T-cell (primary cell): ENCODE results near the gene NAB1. TPM values are rescaled to one million over a fixed set of nuclear protein-coding genes. Genes with fewer than 3 reads are reported as not detected.

Source experiments
- ATAC-seq, 4 experiments: fragments of 200-7000 bp in 3 of 4; fragments of 150-1000 bp in 1 of 4; cut with Tn5 transposase; replicated peaks in 1 of 4; 1 replicate in 3 of 4; 2 replicates in 1 of 4; pipeline ENCODE4 v1.10.0; 2021; ENCODE audit warnings: moderate library complexity in 3 of 4, mild to moderate bottlenecking in 2 of 4, moderate number of reproducible peaks in 1 of 4
- CTCF ChIA-PET, 2 donors: fragments of 300-600 bp; sonication (Branson Sonifier 250); formaldehyde crosslinking; loops; one replicate each; lab custom pipeline; 2022; ENCODE audit warnings: antibody characterized with exemption in 2 of 2; lab: Charles Lee
- POLR2A ChIA-PET, 2 donors: fragments of 300-600 bp; sonication (Branson Sonifier 250); formaldehyde crosslinking; loops; one replicate each; lab custom pipeline; 2022; ENCODE audit warnings: antibody characterized with exemption in 2 of 2; lab: Charles Lee
- DNase-seq, 35 experiments: peaks; one replicate each; pipeline versions ENCODE4 v3.0.0 to v3.0.0-alpha.2; 2013 to 2023
- H3K27ac ChIP-seq: one replicate; pipeline ENCODE4 v1.5.1; 2013; ENCODE audit warnings: low read length
- H3K27me3 ChIP-seq, 2 experiments: replicated peaks in 1 of 2; 1 replicate in 1 of 2; 2 replicates in 1 of 2; pipeline versions ENCODE4 v1.6.1 to v1.7.0; 2013; ENCODE audit warnings: low read length in 1 of 2, mixed read lengths in 1 of 2; ENCODE audit not compliant: control insufficient read depth in 2 of 2, insufficient read depth in 2 of 2; ENCODE audit errors: extremely low read depth in 1 of 2
- H3K36me3 ChIP-seq, 2 donors: 1 replicate in 1 of 2; 2 replicates in 1 of 2; pipeline versions ENCODE4 v1.6.1 to v1.7.0; 2013; ENCODE audit warnings: low read length in 1 of 2; ENCODE audit not compliant: control insufficient read depth in 2 of 2, insufficient read depth in 1 of 2; ENCODE audit errors: extremely low read depth in 1 of 2
- H3K4me1 ChIP-seq, 2 experiments: 1 replicate in 1 of 2; 2 replicates in 1 of 2; pipeline versions ENCODE4 v1.6.1 to v1.7.0; 2013; ENCODE audit warnings: low read length in 2 of 2, mixed read lengths in 1 of 2; ENCODE audit not compliant: insufficient read depth in 2 of 2, control insufficient read depth in 1 of 2; ENCODE audit errors: extremely low read depth in 1 of 2
- H3K4me3 ChIP-seq, 2 donors: 1 replicate in 1 of 2; 2 replicates in 1 of 2; pipeline versions ENCODE4 v1.5.1 to v1.7.0; 2013; ENCODE audit warnings: mild to moderate bottlenecking in 2 of 2, low read length in 1 of 2, moderate library complexity in 1 of 2; ENCODE audit not compliant: control insufficient read depth in 1 of 2; ENCODE audit errors: extremely low read depth in 1 of 2
- H3K9me3 ChIP-seq: 2 replicates; pipeline ENCODE4 v1.7.0; 2013
- H3K27ac Mint-ChIP-seq, 2 donors: one replicate each; pipeline ENCODE4 v1.8.0; 2020 to 2021; ENCODE audit warnings: mild to moderate bottlenecking in 2 of 2, mixed read lengths in 2 of 2
- H3K27me3 Mint-ChIP-seq, 2 donors: one replicate each; pipeline ENCODE4 v1.8.0; 2021 to 2022; ENCODE audit warnings: mixed read lengths in 2 of 2
- H3K36me3 Mint-ChIP-seq: one replicate; pipeline ENCODE4 v1.8.0; 2021; ENCODE audit warnings: mixed read lengths
- H3K4me1 Mint-ChIP-seq, 3 donors: one replicate each; pipeline ENCODE4 v1.8.0; 2020 to 2022; ENCODE audit warnings: mixed read lengths in 3 of 3, mild to moderate bottlenecking in 1 of 3
- H3K4me3 Mint-ChIP-seq, 3 donors: one replicate each; pipeline ENCODE4 v1.8.0; 2020 to 2022; ENCODE audit warnings: mild to moderate bottlenecking in 3 of 3, mixed read lengths in 3 of 3, moderate library complexity in 3 of 3
- H3K9me3 Mint-ChIP-seq, 3 donors: one replicate each; pipeline ENCODE4 v1.8.0; 2020 to 2022; ENCODE audit warnings: mixed read lengths in 3 of 3
- WGBS: methylation state at CpG from one replicate; pipeline ENCODE4 v1.1.5; 2013; ENCODE audit warnings: missing lambda C conversion rate; ENCODE audit not compliant: insufficient coverage; 5-methylcytosine and 5-hydroxymethylcytosine counted together
- total RNA-seq, 35 experiments: library from RNA in 6 of 35; stranded (reverse) in 6 of 35; fragments of 120-200 nt in 1 of 35; gene quantifications; one replicate each; pipeline versions ENCODE4 v1.2.1 to v1.2.4 and lab custom pipeline; 2013 to 2026

NAB1 gene
- total RNA-seq, 5 donors from 2014 or later (not counting 1 experiment from before 2014, with no cell fraction given), result 17.7 to 22.1 (median 19.2) TPM

DNA sequence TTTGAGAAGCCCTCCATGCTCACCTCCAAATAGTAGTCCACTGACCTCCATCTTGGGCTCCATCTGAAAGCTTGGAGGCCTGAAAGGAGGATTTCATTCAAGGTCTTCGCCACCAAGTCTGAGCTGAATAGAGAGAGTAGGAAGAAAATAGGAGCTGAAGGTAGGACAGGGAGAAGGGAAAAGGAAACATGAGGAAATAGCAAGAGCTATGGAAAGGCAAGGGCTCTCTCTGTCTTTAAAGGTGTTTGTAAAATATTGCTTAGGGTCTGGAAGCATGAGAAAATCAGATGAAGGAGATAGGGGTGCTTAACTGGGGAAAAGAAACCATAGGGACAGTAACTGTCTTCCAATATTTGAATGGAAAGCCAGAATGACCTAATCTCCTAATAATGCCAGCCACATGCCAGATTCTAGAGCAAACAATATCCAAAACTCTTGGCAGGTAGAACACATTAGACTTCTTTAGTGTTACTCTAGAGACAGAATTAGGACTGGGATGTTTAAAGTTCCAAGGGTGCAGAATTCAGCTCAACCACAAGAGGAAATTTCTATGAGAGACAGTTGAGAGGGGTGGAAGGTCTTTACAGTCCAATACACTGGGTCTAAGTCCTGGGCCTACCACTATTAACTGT lies 67.4 kb downstream of the NAB1 start:
- Mint-ChIP-seq H3K4me1 (peaks cover 5 to 13% (median 7%) of the 10 kb centered on the region in 3 donors), H3K27ac (no peak overlapping the region), H3K4me3 (no peak overlapping the region), H3K9me3 (no peaks in the 10 kb centered on the region), H3K36me3 (no peaks in the 10 kb centered on the region), H3K27me3 (no peaks in the 10 kb centered on the region)
- ChIA-PET POLR2A (no interaction called here), CTCF (no interaction called here)
- Histone ChIP-seq H3K4me3 (no peak overlapping the region), H3K27ac (no peak overlapping the region), H3K36me3 (no peaks in the 10 kb centered on the region), H3K27me3 (peaks cover 0 to 8% of the 10 kb centered on the region in 2 experiments), H3K4me1 (peaks cover 0 to 3% of the 10 kb centered on the region in 2 experiments), H3K9me3 (no peaks in the 10 kb centered on the region)
- 91% methylated on average over 1 of the region's 1 CpG for WGBS
- no peak for DNase-seq
- ATAC-seq, result no peak

DNA sequence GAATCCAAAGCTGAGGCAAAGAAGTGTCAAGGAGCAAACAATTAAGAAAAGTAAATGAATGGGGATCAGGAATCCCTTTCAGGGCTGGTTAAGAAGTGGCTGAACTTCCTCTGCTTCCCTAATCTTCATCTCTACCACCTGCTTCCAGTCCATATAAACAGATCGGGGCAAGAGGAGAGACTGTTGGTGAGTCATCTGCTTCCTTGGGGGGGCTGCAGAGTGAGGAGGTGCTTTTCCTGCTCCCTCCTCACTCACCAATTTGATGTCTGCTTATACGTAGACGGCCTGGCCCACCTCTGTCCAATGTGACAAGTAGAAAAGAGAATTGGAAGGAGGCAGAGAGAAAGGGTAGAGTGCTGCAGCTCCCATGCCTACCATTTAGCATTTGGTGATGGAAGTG lies 68.4 kb downstream of the NAB1 start:
- Histone ChIP-seq H3K27ac (no peak overlapping the region), H3K27me3 (peaks cover 0 to 8% of the 10 kb centered on the region in 2 experiments), H3K4me3 (no peak overlapping the region), H3K36me3 (no peaks in the 10 kb centered on the region), H3K9me3 (no peaks in the 10 kb centered on the region), H3K4me1 (peaks cover 0 to 3% of the 10 kb centered on the region in 2 experiments)
- Mint-ChIP-seq H3K36me3 (no peaks in the 10 kb centered on the region), H3K4me1 (peaks cover 14 to 18% (median 16%) of the 10 kb centered on the region in 3 donors), H3K9me3 (no peaks in the 10 kb centered on the region), H3K4me3 (no peak overlapping the region), H3K27ac (no peak overlapping the region), H3K27me3 (no peaks in the 10 kb centered on the region)
- WGBS, result no CpG with 5 or more reads among the region's 3 CpGs
- DNase-seq, result no peak
- POLR2A ChIA-PET, result no interaction called here
- ATAC-seq, result no peak
- CTCF ChIA-PET, result no interaction called here

DNA sequence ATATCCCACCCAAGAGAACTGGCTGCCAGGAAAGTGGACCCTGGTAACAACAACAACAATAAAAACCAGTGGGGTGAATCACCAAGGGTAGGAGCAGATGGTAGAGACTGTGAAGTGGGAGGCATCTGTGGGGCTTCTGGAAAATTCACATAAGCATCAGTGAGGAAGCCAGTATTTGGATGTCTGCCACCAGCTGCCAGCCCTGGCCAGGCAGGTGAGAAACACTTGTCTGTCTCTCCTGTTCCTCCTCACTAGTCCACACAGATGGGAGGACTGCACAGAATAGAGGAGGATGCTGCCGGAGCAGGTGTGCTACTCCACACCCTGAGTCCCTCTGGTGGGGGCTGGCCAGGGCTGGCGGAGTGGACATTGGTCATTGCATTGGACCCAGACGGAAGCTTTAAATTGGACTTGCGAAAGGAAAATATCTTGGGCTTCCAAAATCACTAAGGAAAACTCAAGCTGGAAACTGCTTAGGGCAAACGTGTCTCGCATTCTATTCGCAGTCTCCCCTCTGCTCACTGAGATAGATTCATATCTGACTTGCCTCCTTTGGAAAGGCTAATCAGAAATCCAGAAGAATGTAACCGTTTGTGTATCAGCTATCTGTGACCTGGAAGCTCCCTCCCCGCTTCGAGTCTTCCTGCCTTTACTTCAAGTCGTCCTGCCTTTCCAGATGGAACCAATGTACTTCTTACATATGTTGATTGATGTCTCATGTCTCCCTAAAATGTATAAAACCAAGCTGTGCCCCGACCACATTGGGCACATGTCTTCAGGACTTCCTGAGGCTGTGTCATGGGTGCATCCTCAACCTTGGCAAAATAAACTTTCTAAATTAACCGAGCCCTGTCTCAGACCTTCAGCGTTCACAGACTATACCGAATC lies 69.1 kb downstream of the NAB1 start:
- H3K4me3 ChIP-seq, result no peak overlapping the region
- no peaks in the 10 kb centered on the region for H3K27me3 Mint-ChIP-seq
- ChIA-PET CTCF (no interaction called here), POLR2A (no interaction called here)
- H3K4me3 Mint-ChIP-seq, result no peak overlapping the region
- no peaks in the 10 kb centered on the region for H3K36me3 ChIP-seq
- H3K27ac Mint-ChIP-seq, result no peak overlapping the region
- H3K27me3 ChIP-seq, result peaks cover 0 to 8% of the 10 kb centered on the region in 2 experiments
- DNase-seq (no peak), ATAC-seq (no peak)
- no peaks in the 10 kb centered on the region for H3K9me3 Mint-ChIP-seq
- H3K4me1 ChIP-seq, result peaks cover 0 to 3% of the 10 kb centered on the region in 2 experiments
- peaks cover 21 to 24% (median 23%) of the 10 kb centered on the region in 3 donors for H3K4me1 Mint-ChIP-seq
- H3K27ac ChIP-seq, result no peak overlapping the region
- H3K9me3 ChIP-seq, result no peaks in the 10 kb centered on the region
- WGBS, result 79% methylated on average over 15 of the region's 15 CpGs
- no peaks in the 10 kb centered on the region for H3K36me3 Mint-ChIP-seq

DNA sequence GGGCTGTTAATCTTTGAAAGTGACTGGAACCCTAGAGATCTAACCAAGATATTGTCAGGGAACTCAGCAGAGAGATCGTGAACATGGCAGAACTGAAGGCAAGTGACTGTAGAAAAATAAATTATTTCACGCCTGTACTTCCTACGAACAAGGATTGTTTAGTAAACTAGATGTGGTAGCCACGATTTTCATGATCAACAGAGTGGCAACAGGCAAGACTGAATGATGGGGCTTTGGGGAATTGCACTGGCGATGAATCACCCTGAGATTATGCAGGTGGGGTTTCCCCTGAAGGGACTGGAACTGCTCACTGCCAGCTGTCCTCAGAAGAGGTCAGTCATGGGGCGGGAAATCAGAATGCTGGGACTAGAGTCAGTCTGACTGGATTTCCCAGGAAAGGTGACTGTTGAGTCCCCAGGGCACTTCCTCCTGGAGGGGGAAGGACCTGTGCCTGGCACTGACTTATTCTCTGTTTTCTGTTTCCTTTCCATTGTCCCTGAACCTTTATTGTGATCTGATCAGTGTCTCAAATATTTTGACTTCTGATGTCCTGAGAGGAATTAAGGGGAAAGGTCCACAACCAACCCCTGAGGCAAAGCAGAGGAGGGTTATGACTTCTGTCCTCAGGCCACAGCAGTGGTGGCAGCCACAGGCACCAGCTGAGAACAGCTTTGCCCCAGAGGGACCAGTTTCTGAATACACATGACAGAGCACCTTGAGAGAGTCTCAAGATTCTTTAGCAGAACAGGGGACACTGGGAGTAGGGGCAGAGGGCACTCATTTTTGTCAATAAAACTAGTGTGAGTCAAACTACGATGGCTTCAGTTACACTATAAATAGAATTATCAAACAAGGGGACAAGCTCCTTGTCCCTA lies 70.0 kb downstream of the NAB1 start:
- ChIA-PET POLR2A (no interaction called here), CTCF (no interaction called here)
- no peaks in the 10 kb centered on the region for H3K9me3 ChIP-seq
- WGBS, result 28% methylated on average over 5 of the region's 7 CpGs
- H3K4me3 ChIP-seq, result no peak overlapping the region
- Mint-ChIP-seq H3K4me3 (no peak overlapping the region), H3K36me3 (no peaks in the 10 kb centered on the region), H3K9me3 (no peaks in the 10 kb centered on the region), H3K27ac (no peak overlapping the region), H3K27me3 (no peaks in the 10 kb centered on the region), H3K4me1 (peaks cover 24 to 27% (median 26%) of the 10 kb centered on the region in 3 donors)
- peaks cover 0 to 10% of the 10 kb centered on the region in 2 experiments for H3K27me3 ChIP-seq
- no peaks in the 10 kb centered on the region for H3K36me3 ChIP-seq
- ATAC-seq (peak in 1 of 4 experiments; percentile 32), DNase-seq (no peak)
- H3K4me1 ChIP-seq, result peaks cover 0 to 3% of the 10 kb centered on the region in 2 experiments
- no peak overlapping the region for H3K27ac ChIP-seq

DNA sequence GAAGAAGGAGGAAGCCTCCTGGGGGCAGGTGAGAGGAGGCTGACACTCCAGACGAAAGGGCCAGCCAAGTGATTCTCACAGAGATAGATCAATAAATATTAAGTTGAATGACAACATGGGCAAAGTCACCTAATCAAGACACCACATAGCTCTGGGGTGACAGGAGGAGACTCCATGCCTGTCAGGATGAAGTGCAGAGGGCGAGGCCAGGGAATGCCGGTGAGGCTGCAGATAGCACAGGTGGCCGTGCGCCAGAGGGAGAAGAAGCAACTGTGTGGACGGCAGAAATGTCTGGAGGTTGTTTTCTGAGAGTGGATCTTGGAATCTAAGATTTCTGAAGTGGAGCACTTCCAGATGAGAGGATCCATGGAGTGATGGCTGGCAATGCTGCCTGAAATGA lies 71.4 kb downstream of the NAB1 start:
- H3K4me3 ChIP-seq, result no peak overlapping the region
- Mint-ChIP-seq H3K27ac (no peak overlapping the region), H3K9me3 (no peaks in the 10 kb centered on the region), H3K27me3 (no peaks in the 10 kb centered on the region), H3K4me1 (peaks cover 24 to 27% (median 26%) of the 10 kb centered on the region in 3 donors), H3K36me3 (no peaks in the 10 kb centered on the region), H3K4me3 (no peak overlapping the region)
- DNase-seq, result no peak
- CTCF ChIA-PET, result interaction anchor here in 1 of 2 donors (0.6 to 0.7 kb wide), 2 partner anchors 334 to 1302 kb away, joined by 3 read pairs; no protein-coding TSS in a partner anchor
- no peaks in the 10 kb centered on the region for H3K9me3 ChIP-seq
- no peak overlapping the region for H3K27ac ChIP-seq
- H3K4me1 ChIP-seq, result peaks cover 0 to 3% of the 10 kb centered on the region in 2 experiments
- no peak for ATAC-seq
- POLR2A ChIA-PET, result no interaction called here
- no peaks in the 10 kb centered on the region for H3K36me3 ChIP-seq
- WGBS, result 70% methylated on average over 4 of the region's 6 CpGs
- peaks cover 0 to 12% of the 10 kb centered on the region in 2 experiments for H3K27me3 ChIP-seq

DNA sequence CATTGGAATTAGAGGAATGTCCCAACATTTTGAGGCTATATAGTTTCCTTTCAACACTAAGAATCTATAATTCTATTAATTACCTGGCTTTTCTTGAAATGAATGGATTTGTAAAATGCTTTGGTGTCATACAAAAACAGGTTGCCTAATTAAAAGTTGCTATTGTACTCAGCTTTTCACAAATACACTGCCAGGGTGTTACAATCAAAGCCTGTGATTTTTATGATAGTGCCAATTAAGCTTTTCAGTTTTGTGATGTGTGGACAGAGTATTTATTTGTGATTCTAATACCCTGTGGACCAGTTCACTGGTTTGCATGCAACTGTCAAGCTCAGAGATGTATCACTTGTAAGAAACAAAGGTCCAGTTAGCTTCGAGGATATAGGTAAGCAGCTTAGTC lies 71.8 kb downstream of the NAB1 start:
- no CpG with 5 or more reads among the region's 1 CpG for WGBS
- ATAC-seq (no peak), DNase-seq (no peak)
- no peaks in the 10 kb centered on the region for H3K9me3 ChIP-seq
- Mint-ChIP-seq H3K9me3 (no peaks in the 10 kb centered on the region), H3K27ac (no peak overlapping the region), H3K36me3 (no peaks in the 10 kb centered on the region), H3K4me1 (peaks cover 24 to 27% (median 26%) of the 10 kb centered on the region in 3 donors), H3K4me3 (no peak overlapping the region), H3K27me3 (no peaks in the 10 kb centered on the region)
- H3K4me1 ChIP-seq, result peaks cover 0 to 3% of the 10 kb centered on the region in 2 experiments
- H3K27ac ChIP-seq, result no peak overlapping the region
- peaks cover 0 to 12% of the 10 kb centered on the region in 2 experiments for H3K27me3 ChIP-seq
- no peak overlapping the region for H3K4me3 ChIP-seq
- no peaks in the 10 kb centered on the region for H3K36me3 ChIP-seq
- ChIA-PET CTCF (interaction anchor here in 1 of 2 donors (0.6 to 0.7 kb wide), 2 partner anchors 334 to 1302 kb away, joined by 3 read pairs; no protein-coding TSS in a partner anchor), POLR2A (no interaction called here)
